Sigmoid colon (tissue), 7 donors: ENCODE measurements around the gene SH3RF3. TPM values are rescaled to one million over a fixed set of nuclear protein-coding genes. Genes with fewer than 3 reads are reported as not detected.

Experiments used
- DNase-seq: peaks from one replicate; pipeline ENCODE4 v3.0.0-alpha.2; 2019
- H3K27ac ChIP-seq, 4 donors: fragments of 200-600 bp; sonication (generic); one replicate each; pipeline ENCODE4 v1.5.1; 2016 to 2019; ENCODE audit warnings: mild to moderate bottlenecking in 1 of 4
- H3K27me3 ChIP-seq, 3 donors: fragments of 200-600 bp; sonication (generic); one replicate each; pipeline ENCODE4 v1.5.1; 2019; ENCODE audit warnings: mild to moderate bottlenecking in 1 of 3
- H3K36me3 ChIP-seq, 4 donors: fragments of 200-600 bp; sonication (generic); one replicate each; pipeline ENCODE4 v1.5.1; 2016 to 2019
- H3K4me1 ChIP-seq, 4 donors: fragments of 200-600 bp; sonication (generic); one replicate each; pipeline ENCODE4 v1.5.1; 2017 to 2019
- H3K4me3 ChIP-seq, 4 donors: fragments of 200-600 bp; sonication (generic); one replicate each; pipeline ENCODE4 v1.5.1; 2017 to 2019; ENCODE audit warnings: mild to moderate bottlenecking in 2 of 4, moderate library complexity in 1 of 4
- H3K9me3 ChIP-seq, 4 donors: fragments of 200-600 bp in 3 of 4; sonication (generic) in 3 of 4; one replicate each; pipeline versions ENCODE4 v1.5.1 to v1.6.1; 2013 to 2019
- EP300 ChIP-seq, 4 donors: sonication (generic); formaldehyde crosslinking; IDR thresholded peaks; one replicate each; pipeline ENCODE4 v1.6.1; 2017; ENCODE audit warnings: antibody characterized with exemption in 4 of 4
- POLR2A ChIP-seq, 2 donors: fragments of 450-650 bp; IDR thresholded peaks; one replicate each; pipeline ENCODE4 v1.6.1; 2016; ENCODE audit warnings: antibody characterized with exemption in 2 of 2, mild to moderate bottlenecking in 2 of 2, moderate library complexity in 2 of 2
- POLR2AphosphoS5 ChIP-seq, 4 donors: sonication (generic); formaldehyde crosslinking; IDR thresholded peaks; one replicate each; pipeline ENCODE4 v1.6.1; 2017; ENCODE audit warnings: antibody characterized with exemption in 4 of 4
- WGBS, 2 donors: extraction: QIAGEN DNeasy Blood & Tissue Kit; methylation state at CpG; one replicate each; pipeline ENCODE4 v1.1.7; 2013; 5-methylcytosine and 5-hydroxymethylcytosine counted together
- intact Hi-C: fragments of 100-400 bp; cut with DNase I; formaldehyde crosslinking; loops from one replicate; pipeline ENCODE4 v1.15.1; 2023
- polyA plus RNA-seq, 3 donors: library from polyadenylated mRNA; stranded (reverse); fragments of 200-250 nt; gene quantifications; one replicate each; pipeline ENCODE4 v1.2.3, GENCODE V29; 2013
- total RNA-seq, 4 donors: library from RNA; depleted of rRNA; stranded (reverse); fragments of >200 nt; gene quantifications; one replicate each; pipeline ENCODE4 v1.1.0, GENCODE V29; 2016
- TF ChIP-seq, protein P1 (sequence below), 4 experiments: fragments of 450-650 bp in 3 of 4; fragments of 200-600 bp in 1 of 4; IDR thresholded peaks; one replicate each; pipeline ENCODE4 v1.5.1; 2016 to 2019; ENCODE audit warnings: antibody characterized with exemption in 4 of 4, mild to moderate bottlenecking in 3 of 4, moderate library complexity in 2 of 4
- donor health status: healthy with polysubstance abuse.
- donor health status: Bipolar disorder and iron deficiency.
- donor health status: healthy.

SH3RF3 gene
- total and polyA plus RNA-seq, 7 donors = 0.69 to 10.0 (median 3.4) TPM

DNA sequence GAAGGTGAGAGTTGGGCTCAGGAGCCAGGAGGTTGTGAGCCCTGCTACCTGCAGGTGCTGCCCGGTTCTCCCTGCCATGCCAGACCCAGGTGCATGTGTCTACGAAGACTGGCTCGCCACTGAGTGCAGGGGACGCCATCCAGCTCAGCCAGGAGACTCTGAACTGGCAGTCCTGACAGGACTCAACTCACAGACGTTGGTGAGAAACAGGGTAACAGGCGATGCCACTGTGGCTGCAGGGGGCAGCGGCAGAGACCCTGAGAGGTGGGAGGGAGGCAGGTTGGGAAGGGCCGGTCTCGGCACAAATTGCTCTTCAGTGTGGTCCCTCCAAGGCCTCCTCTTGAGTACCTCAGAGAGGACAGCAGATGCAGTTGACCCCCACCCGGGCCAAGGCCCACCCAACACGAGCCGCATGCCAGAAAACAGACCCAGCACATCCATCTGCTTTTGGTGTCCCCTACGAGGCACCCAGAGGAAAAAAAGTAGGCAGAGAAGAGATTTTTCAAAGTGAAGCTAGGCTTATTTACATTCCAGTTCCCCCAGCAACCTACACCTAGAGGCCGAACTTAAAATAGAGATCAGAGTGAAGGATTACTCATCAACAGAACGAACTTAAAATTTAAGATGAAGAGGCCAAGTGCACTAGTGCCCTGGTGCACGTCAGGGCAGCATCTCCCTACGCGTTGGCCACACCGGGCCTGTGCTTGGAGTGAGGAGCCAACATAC lies 300.0 kb downstream of the SH3RF3 start:
- no peak for TF ChIP-seq EP300 (IDR thresholded peaks at IDR 0.05)
- TF ChIP-seq POLR2AphosphoS5 (IDR thresholded peaks at IDR 0.05) = no peak
- no peak for TF ChIP-seq POLR2A (IDR thresholded peaks at IDR 0.05)
- TF ChIP-seq, protein P1, sequence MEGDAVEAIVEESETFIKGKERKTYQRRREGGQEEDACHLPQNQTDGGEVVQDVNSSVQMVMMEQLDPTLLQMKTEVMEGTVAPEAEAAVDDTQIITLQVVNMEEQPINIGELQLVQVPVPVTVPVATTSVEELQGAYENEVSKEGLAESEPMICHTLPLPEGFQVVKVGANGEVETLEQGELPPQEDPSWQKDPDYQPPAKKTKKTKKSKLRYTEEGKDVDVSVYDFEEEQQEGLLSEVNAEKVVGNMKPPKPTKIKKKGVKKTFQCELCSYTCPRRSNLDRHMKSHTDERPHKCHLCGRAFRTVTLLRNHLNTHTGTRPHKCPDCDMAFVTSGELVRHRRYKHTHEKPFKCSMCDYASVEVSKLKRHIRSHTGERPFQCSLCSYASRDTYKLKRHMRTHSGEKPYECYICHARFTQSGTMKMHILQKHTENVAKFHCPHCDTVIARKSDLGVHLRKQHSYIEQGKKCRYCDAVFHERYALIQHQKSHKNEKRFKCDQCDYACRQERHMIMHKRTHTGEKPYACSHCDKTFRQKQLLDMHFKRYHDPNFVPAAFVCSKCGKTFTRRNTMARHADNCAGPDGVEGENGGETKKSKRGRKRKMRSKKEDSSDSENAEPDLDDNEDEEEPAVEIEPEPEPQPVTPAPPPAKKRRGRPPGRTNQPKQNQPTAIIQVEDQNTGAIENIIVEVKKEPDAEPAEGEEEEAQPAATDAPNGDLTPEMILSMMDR (IDR thresholded peaks at IDR 0.05) = no peak
- Histone ChIP-seq H3K27me3 (no peaks in the 10 kb centered on the region), H3K36me3 (peaks cover 0 to 11% (median 0%) of the 10 kb centered on the region in 4 donors), H3K4me1 (peaks cover 0 to 13% (median 5%) of the 10 kb centered on the region in 4 donors), H3K27ac (no peak overlapping the region), H3K4me3 (no peak overlapping the region), H3K9me3 (no peaks in the 10 kb centered on the region)
- DNase-seq = peak; percentile 49
- intact Hi-C loops = no loop called here
- WGBS, 2 donors = 90 to 94% methylated on average over 19 of the region's 19 CpGs

DNA sequence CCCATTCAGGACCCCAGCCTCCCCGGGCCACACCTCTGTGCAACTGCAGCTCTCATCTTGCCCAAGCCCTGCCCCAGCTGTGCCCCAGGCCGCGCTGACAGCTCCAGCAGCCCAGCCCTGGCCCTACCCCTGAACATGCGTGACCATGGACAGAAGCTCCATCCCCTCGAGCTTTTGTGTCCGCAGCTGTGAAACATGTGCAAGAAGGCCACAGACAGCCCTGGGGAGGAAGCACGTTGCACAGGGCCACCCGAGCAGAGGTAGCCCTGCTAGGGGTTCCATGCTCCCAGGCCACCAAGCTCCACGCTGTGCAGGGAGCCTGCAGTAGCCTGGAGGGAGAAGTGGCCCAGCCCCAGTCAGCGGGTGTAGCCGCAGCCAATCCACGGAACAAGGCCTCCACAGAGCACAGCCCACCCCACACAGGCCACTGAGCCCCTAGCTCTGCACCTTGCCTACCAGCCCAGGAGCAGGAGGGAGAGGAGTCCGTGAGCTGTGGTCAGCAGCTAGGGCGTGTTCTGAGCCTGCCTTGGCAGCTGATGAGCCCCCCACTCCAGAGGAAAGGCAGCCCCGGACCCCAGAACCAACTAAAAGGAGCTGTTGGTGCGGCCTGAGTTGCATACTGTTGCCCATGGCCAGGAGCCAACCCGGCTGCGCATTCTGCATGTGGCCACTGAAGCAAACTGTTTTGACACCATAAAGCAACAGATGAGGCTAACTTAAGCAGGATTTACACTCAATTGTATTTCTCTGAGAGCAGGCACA lies 300.7 kb downstream of the SH3RF3 start:
- H3K36me3 ChIP-seq = peaks cover 0 to 15% (median 0%) of the 10 kb centered on the region in 4 donors
- intact Hi-C loops = no loop called here
- 88 to 89% methylated on average over 18 of the region's 18 CpGs for WGBS, 2 donors
- no peaks in the 10 kb centered on the region for H3K9me3 ChIP-seq
- H3K4me1 ChIP-seq = peaks cover 0 to 13% (median 5%) of the 10 kb centered on the region in 4 donors
- TF ChIP-seq, protein P1 (IDR thresholded peaks at IDR 0.05) = no peak
- TF ChIP-seq POLR2AphosphoS5 (IDR thresholded peaks at IDR 0.05) (no peak), POLR2A (IDR thresholded peaks at IDR 0.05) (no peak), EP300 (IDR thresholded peaks at IDR 0.05) (no peak)
- no peaks in the 10 kb centered on the region for H3K27me3 ChIP-seq
- no peak overlapping the region for H3K4me3 ChIP-seq
- H3K27ac ChIP-seq = no peak overlapping the region
- DNase-seq = peak; percentile 61

DNA sequence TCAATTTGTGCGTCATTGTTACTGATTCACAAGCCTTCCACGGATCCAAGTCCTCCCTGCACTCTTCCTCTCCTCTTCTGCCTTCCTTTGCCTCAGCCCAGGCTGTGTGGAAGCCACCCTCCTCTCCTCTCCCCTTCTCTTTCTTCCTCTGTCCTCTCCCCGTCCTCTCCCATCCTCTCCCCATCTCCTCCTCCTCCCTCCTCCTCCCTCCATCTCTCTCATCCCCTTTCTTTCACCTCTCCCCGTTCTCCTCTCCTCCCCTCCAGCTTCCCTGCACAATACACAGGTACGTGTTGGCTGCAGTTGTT lies 301.3 kb downstream of the SH3RF3 start:
- TF ChIP-seq, protein P1 (IDR thresholded peaks at IDR 0.05) = no peak
- no peak for TF ChIP-seq POLR2AphosphoS5 (IDR thresholded peaks at IDR 0.05)
- no peak for TF ChIP-seq POLR2A (IDR thresholded peaks at IDR 0.05)
- TF ChIP-seq EP300 (IDR thresholded peaks at IDR 0.05) = no peak
- 79 to 87% methylated on average over 5 of the region's 5 CpGs for WGBS, 2 donors
- no peaks in the 10 kb centered on the region for H3K27me3 ChIP-seq
- no peak overlapping the region for H3K27ac ChIP-seq
- H3K4me3 ChIP-seq = no peak overlapping the region
- H3K9me3 ChIP-seq = no peaks in the 10 kb centered on the region
- H3K36me3 ChIP-seq = peaks cover 0 to 15% (median 0%) of the 10 kb centered on the region in 4 donors
- intact Hi-C loops = no loop called here
- peaks cover 0 to 13% (median 5%) of the 10 kb centered on the region in 4 donors for H3K4me1 ChIP-seq
- DNase-seq = no peak

DNA sequence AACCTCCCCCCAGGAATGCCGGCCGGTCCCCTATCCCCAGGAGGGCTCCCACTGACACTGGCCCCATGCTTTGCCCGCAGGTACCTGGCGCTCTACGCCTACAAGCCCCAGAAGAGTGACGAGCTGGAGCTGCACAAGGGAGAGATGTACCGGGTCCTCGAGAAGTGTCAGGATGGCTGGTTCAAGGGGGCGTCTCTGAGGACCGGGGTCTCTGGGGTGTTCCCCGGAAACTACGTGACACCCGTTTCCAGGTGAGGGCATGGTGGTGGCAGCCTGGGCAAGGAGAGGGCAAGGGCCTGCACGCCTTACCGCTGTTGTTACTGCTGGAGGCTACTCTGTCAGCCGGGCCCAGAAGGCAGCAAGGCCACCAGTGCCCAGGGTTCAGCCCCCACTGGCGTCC lies 303.4 kb downstream of the SH3RF3 start:
- Histone ChIP-seq H3K36me3 (peaks cover 0 to 24% (median 4%) of the 10 kb centered on the region in 4 donors), H3K27ac (no peak overlapping the region), H3K4me1 (peaks cover 0 to 13% (median 5%) of the 10 kb centered on the region in 4 donors), H3K9me3 (no peaks in the 10 kb centered on the region), H3K27me3 (no peaks in the 10 kb centered on the region), H3K4me3 (no peak overlapping the region)
- TF ChIP-seq, protein P1 (IDR thresholded peaks at IDR 0.05) = no peak
- TF ChIP-seq EP300 (IDR thresholded peaks at IDR 0.05) = no peak
- TF ChIP-seq POLR2AphosphoS5 (IDR thresholded peaks at IDR 0.05) = no peak
- TF ChIP-seq POLR2A (IDR thresholded peaks at IDR 0.05) = no peak
- 94 to 95% methylated on average over 17 of the region's 17 CpGs for WGBS, 2 donors
- DNase-seq = peak; percentile 51
- intact Hi-C loops = no loop called here
